Bone marrow (tissue), 2 donors: ENCODE data around the gene TEX22.

Experiments used
- DNase-seq, 2 donors: peaks; one replicate each; lab custom pipeline; 2025; lab: John Stamatoyannopoulos, UW

The TEX22 gene

DNA sequence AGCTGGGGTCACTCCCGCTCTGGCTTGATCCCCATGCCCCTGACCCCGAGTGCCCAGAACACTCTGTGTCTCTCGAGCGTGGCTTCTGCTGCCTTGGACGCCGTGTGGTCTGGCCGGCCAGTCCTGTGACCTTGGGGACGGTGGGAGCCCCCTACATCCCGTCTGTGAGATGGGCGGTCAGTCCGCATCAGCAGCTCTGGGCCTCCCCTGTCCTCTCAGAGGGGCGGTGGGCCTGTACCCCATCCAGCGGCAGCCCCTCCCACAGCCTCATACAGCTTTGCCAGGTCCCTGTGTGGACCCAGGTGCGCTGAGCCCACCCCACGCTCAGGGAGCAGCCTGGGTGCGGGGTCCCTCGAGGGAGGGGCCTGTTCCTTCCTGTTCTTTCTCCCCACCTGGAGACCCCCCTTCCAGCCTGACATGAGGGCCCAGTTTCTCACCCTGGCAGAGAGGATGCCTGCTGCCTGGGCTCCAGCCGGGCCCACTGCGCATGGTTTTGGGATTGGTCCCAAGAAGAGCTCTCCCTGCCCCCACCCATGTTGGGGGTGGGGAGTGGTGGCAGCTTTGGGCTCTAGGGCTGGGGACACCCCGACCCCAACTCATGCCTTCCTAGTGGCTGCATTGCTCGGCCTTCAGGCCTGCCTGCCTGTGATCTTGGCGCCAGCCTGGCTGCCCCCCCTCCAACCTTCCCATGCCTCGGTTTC, 22.8 kb downstream of the TEX22 start:
- no peak for DNase-seq

DNA sequence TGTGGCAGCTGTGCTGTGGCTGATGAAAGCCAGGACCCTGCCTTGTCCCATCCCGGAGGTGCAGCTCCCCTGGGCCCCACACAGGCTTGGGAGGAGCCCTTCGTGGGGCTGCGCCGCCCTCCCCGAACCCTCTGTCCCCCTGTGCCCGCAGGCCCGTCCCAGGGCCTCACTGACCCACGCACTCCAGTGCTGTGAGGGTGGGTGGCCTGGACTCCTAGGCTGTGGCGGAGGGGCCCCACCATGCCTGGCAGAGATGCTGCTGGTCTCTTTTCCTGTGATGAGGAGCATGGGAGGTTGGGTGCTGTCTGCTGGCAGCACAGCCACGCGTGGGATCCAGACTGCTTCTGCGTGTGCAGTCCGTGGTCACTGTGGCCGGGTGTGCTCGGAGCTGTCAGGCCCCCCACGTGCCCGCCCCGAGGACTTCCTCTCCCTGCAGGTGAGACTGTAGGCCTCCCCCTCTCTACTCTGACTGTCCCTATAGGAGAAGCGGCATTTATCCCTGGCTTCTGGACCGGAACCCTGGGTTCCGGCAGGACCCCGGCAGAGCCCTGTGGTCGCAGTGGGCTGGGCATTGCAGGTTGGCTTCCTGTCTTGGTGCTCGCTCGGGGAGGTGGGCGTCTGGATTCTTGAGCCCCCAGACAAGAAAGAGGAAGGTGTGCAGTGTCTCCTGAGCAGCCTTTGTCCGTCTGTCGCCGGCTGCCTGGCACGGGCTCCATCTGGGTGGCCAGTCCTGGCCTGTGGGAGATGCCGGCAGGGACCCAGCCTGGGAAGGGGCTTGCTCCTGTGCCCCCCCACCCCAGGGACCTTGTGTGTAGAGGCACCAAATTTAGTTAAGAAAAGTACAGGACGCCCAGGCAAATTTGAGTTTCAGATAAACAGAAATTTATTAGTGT, 23.6 kb downstream of the TEX22 start:
- DNase-seq = no peak

DNA sequence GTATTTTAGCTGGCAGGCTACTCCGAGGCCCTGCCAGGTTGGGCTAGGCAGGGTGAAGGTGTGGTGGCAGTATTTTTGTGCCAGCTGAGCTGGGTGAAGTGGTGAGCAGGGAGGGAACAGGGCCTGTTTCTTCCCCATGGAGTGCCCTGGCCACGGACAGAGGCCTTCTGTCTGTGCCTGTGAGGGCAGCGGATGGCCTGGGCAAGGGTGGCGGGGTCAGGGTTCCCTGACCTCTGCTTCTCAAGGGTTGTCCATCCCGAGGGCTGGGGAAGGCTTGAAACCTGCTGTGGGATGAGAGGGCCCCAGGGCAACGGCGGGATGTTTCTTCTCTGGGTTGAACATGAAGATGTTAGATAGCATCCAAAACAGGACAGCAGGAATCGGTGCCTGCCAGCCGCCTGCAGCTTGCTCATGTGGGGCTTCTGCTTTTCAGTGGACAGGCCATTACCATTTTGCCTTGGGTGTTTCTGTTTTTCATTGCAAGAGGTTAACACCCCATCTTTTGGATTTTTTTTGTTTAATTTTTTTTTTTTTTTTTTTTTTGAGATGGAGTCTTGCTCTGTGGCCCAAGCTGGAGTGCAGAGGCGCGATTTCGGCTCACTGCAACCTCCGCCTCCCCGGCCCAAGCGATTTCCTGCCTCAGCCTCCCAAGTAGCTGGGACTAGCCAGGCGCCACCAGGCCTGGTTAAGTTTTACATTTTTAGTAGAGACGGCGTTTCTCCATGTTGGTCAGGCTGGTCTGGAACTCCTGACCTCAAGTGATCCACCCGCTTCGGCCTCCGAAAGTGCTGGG, 24.6 kb downstream of the TEX22 start:
- no peak for DNase-seq

DNA sequence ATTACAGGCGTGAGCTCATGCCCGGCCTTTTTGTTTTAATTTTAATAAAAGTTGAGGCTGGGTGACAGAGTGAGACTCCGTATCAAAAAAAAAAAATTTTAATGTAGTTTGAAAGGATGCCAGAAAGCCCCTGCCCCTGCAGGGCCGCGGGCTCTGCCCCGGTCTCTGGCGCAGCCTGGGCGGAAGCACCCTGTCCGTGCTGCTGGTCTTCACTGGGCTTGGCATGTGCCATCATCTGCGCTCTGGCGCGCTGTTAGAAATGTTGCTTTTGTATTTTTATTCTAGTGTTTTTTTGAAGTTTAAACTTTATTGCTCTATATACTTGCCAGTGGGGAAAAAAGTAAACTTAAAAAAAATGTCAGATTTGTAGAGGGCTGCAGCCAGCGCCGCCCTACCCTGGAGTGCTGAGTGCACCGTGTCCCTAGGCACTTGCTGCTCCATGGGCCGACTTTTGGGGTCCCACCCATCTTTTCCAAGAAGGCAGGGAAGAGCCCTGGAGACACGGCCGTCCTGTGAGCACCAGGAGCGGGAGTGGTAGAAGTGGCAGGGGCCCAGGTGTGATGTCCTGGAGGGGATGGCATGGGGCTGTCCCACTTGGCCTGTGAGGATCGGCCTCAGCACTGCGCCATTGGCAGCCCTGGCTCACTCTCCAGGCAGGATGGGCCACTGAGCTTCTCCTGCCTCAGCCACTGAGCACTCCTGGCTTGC, 25.3 kb downstream of the TEX22 start:
- DNase-seq = no peak

DNA sequence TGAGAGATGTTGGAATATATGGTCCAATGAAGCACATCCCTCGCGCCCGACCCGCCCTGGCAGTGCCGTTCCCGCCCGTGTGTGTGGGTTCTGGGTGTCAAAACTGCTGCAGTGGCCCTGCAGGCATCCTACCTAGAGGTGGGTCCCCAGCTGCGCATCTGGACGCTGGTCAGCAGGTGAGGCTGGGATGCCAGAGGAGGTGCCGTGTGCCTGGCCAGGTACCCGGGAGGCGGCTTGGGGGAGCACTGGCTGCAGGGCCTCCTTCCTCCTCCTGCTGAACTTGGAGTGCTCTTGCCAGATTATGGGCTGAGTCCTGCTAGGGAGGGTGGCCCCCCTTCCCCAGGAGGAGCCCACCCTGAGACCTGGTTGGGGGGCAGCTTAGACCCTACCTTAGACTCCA, 26.5 kb downstream of the TEX22 start:
- no peak for DNase-seq

DNA sequence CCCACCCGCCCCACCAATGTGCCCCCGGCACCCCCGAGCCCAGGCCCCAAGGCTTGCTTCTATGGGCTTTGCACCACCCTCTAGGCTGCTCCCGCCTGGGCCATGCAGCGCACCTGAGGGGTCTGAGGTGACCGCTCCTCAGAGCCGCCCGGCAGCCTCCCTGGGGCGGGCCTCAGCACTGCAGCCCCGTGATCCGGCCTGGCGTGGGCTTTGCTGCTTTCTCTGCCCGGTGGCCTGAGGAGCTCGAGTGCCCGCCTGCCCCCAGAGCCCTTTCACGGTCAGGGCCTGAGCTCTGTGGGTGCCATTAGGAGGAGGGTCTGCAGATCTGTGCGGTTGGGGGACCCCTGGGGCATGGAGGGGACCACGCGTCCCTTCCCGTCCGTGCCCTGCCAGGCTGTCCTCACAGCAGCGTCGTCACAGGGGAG, 27.5 kb downstream of the TEX22 start:
- DNase-seq = no peak

DNA sequence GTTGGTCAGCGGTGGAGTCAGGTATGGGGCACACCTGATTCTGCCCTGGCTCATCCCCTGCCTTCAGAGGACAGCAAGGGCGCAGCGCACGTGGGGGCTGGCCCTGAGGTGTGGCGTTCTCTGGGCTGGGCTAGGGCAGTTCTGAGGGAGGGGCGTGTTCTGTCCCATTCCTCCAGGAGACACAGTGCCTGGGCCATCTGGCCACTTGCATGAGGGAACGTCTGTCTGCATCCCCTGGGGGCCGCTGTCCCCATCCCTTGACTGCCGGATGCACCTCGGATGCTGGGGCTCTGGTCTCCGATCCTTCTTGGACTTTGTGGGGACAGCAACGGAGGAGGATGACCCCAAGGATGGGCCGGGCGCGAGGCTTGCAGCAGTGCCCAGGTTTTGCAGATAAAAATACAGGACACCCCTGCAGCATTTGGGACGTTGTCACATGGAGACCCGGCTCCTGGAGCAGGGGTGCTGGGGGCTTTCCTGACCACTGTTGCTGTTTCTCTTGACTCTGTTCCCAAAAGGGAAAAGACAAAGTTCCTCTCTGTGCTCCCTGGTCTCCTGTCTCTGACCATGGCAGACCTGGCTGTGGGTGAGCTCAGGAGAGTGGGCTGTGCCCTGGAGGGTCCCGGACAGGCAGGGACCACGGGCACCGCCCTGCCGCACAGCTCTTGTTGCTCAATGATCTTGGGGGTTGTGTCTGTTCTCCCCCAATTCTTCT, 28.2 kb downstream of the TEX22 start:
- no peak for DNase-seq

DNA sequence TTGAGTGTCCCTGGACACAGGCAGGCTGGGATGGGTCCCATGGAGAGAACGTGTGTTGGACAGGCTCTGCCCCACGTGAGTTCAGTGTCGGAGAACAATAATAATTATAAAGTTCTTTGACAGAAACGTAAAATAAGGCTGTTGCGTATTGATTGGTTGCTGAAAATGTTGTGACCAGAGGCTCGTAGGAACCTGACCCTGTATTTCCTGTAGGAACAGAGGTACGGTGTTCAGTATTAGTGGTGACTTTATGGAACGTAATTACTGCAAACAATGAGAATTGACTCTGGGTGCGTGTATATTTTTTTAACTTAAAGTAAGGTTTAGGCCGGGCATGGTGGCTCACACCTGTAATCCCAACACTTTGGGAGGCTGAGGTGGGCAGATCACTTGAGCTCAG, 29.1 kb downstream of the TEX22 start:
- DNase-seq = no peak

DNA sequence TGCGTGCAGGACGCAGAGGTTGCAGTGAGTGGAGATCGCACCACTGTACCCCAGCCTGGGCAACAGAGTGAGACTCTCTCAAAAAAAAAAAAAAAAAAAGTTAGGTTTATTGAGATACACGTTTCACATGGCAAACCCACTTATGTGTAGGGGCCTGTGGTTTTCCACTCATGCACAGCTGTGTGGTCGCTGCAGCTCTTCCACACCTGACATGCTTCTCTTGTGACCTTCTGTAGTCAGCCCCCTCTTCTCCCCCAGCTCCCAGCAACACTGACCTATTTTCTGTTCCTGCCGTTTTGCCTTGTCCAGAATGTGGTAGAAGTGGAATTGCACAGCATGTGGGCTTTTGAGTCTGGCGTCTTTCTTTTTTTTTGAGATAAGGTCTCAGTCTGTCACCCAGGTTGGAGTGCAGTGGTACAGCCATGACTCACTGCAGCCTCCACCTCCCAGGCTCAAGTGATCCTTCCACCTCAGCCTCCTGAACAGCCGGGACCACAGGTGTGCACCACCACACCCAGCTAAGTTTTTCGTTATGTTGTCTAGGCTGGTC, 29.7 kb downstream of the TEX22 start:
- no peak for DNase-seq

DNA sequence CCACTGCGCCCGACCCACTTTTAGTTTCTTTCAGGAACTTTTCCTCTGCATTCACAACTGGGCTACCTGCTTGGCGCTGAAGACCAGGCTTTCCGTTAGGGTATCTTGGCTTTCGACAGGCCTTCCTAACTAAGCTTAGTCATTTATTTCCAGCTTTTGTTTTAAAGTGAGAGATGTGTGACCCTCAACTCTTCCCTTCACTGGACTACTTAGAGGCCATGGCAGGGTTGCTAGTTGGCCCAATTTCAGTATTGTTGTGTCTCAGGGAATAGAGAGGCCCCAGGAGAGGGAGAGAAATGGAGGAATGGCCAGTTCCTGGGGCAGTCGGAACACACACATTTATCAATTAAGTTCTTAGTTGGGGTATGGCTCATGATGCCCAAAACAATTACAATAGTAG, 31.7 kb downstream of the TEX22 start:
- DNase-seq = no peak

DNA sequence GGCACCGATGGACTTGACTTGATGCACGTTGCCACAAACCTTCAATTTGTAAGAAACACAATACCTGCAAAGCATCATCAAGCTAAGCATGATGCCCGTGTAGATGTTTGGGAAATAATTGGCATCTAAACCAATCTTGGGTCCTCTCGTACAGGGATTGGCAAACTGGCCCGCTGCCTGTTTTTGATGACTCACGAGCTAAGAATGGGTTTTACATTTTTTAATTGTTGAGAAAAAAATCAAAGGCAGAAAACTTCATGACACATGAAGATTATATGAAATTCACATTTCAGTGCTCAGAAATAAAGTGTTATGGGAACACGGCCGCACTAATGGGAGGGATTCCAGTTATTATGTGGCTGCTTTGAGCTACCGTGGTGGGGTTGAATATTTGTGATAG, 32.2 kb downstream of the TEX22 start:
- no peak for DNase-seq

DNA sequence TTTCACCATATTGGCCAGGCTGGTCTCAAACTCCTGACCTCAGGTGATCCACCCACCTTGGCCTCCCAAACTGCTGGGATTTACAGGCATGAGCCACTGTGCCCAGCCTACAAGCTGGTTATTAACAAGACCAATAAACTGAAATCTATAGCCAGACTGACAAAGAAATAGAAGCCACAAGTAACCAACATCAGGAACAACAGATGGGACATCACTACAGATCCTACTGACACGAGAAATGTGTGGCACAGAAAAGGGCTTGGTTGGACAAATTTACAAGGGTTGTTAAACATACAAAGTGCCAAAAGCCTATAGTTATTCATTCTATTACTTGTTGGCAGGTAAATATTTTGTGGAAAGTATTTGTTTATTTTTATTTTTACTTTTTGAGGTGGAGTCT, 32.9 kb downstream of the TEX22 start:
- no peak for DNase-seq

DNA sequence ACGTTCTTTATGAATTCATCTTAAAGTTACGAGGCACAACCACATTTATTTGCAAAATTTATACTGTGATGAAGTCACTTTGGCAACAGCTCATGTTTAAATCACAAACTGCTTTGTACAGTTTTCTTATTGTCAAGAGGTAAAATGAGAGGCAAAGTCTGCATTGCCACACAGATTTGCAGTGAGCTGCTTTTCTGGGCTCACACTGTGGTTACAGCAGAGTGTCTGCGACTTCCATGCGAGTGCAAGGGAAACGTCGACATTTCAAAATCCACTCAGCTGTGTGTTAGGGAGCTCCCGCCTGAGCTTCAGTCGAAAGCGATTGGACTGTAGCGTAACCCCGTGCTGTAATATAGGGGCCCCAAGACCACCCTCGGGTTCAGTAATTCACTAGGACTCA, 34.3 kb downstream of the TEX22 start:
- no peak for DNase-seq

DNA sequence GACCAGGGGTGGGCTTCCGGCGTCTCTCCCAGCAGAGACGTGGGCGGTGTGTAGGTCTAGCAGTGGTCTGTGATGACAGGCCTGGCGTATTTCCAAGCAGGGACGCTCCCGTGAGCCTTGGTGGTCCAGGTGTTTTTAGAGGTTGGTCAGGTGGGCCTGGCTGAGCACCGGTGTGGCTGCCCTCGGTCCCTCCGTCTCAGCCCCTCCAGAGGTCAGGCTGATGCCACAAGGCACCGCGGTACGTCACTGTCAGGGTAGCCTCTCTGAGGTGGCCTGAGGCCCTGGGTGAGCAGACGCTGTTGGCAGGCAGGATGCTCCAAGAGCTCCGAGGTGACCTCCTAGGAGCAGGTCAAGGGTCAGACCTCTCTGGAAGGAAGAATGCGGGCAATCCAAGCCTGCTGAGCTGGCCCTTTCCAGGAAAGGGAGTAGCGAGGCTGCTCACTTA, 34.8 kb downstream of the TEX22 start:
- DNase-seq = no peak

DNA sequence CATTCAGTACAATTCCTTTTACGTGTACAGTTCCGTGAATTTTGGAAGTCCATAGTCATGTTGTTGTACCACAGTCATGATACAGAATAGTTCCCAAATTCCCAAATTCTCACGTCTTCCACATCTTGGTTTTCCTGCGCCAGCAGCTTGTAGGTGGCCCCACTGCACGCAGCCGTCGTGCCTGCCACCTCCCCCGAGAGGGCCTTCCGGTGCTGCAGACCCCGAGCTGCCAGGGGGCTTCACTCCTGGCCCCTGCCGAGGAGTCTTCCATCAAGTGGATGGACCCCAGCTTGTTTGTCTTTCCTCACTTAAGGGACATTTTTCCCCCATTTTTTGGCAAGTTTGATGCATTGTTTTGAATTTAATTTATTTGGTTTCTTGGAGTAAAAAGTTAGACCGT, 38.1 kb downstream of the TEX22 start:
- no peak for DNase-seq

DNA sequence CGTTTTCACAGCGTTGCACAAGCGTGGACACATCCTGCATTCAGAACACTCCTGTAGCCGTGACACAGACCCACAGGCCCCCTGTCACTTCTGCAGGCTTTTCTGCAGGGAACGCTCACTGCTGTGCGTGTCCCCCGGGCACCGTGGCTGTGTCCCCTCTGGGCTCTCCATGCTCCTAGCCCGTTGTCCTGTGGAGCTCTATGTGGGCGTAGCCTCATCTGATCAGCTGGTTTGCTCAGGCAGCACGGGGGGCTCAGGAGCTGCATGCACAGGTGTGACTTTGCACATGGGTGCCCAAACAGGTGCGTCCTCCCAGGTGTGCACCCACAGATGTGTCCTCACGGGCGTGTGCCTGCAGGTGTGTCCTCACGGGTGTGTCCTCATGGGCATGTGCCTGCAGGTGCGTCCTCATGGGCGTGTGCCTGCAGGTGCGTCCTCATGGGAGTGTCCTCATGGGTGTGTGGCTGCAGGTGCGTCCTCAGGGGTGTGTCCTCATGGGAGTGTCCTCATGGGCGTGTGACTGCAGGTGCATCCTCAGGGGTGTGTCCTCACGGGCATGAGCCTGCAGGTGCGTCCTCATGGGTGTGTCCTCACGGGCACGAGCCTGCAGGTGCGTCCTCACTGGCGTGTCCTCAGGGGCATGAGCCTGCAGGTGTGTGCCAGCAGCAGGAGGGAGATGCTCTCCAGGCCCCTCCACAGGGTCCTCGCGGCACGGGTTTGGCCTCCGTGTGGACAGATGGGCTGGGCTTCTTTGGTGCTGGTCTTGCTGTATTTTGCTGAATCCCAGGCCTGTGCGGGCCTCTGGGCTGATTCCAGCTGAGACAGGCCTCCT, 38.8 kb downstream of the TEX22 start:
- no peak for DNase-seq

DNA sequence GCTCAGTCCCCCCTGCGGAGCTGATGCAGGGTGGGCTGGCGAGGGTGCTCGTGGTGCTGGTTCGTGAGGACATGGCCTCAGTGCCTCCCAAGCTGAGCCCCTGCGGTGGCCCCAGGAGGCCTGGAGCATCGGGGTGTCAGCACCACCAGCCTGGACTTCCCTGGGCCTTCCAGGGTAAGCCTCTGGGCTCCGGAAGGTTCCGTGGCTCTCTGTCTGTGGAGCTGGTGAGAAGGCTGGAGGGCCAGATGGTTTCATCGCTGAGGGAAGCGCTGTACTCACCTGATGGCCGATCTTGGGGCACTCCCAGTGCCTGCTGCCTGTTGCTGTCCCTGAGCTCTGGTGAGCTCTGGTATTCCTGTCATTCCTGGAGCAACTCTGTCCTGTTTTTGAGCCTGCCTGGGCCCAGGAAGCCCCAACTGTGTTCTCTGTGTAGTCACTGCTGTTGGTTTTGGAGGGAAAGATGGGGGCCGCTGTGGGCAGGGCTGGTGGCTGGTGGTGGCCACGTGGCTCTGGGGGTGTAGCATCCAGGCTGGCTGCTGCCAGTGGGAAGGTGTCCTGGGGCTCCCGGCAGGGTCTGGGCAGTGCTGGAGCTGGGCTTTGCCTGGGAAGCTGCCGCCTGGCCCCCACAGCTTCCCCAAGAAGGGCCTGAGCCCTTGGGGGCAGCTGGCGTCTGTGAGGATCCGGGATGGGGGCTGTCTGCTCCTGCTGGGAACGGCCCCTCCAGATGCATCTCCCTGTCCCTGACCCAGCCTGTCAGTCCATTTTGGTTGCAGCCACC, 39.6 kb downstream of the TEX22 start:
- DNase-seq = no peak

DNA sequence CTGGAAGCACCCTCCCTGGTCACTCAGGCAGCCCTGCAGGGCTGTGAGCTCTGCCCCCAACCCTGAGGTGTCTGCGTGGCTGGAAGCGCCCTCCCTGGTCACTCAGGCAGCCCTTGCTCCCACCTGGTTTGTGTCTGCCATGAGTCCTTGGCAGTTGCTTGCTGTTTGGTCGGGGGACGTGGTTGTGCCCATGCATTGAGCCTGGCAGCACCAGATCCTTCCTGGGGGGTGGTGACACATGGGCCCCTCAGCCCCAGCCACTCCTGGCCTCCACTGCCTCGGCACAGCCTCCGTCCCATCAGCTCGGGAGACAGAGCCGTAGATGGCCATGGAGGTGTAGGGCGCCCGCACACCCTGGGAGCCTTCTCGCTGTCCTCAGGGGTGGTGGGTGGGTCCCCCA, 40.8 kb downstream of the TEX22 start:
- no peak for DNase-seq
